GM18511 (cell line): Measurements from ENCODE around the gene UFD1.

Source experiments
- ATAC-seq: cut with Tn5 transposase; IDR thresholded peaks from one replicate; pipeline ENCODE4 v1.9.1; 2021; ENCODE audit warnings: mild to moderate bottlenecking, moderate library complexity; ENCODE audit not compliant: unreplicated experiment

UFD1 gene

GRCh38 chr22:19516378-19517170, 37.6 kb upstream of the UFD1 start:
- ATAC-seq: no peak

- ATAC-seq: no peak
These were observed 36.8 kb upstream of the UFD1 start for GRCh38 chr22:19515654-19516377.

GRCh38 chr22:19514831-19515565, 36.0 kb upstream of the UFD1 start:
- ATAC-seq: no peak

- ATAC-seq: no peak
These were observed 34.8 kb upstream of the UFD1 start for GRCh38 chr22:19513823-19514222.

- no peak for ATAC-seq
These were observed 31.9 kb upstream of the UFD1 start for GRCh38 chr22:19510919-19511341.

- ATAC-seq: no peak
These were observed 30.9 kb upstream of the UFD1 start for GRCh38 chr22:19509923-19510322.

GRCh38 chr22:19509191-19509590, 30.2 kb upstream of the UFD1 start:
- ATAC-seq: no peak

- no peak for ATAC-seq
These were observed 29.2 kb upstream of the UFD1 start for GRCh38 chr22:19508024-19508776.

- no peak for ATAC-seq
These were observed 28.5 kb upstream of the UFD1 start for GRCh38 chr22:19507534-19507861.

- no peak for ATAC-seq
These were observed 27.2 kb upstream of the UFD1 start for GRCh38 chr22:19506212-19506611.

GRCh38 chr22:19505735-19506126, 26.7 kb upstream of the UFD1 start:
- ATAC-seq: no peak

- ATAC-seq: no peak
These were observed 26.1 kb upstream of the UFD1 start for GRCh38 chr22:19504900-19505734.

GRCh38 chr22:19503869-19504268, 24.9 kb upstream of the UFD1 start:
- ATAC-seq: no peak

GRCh38 chr22:19503367-19503766, 24.4 kb upstream of the UFD1 start:
- ATAC-seq: no peak

- ATAC-seq: no peak
These were observed 23.0 kb upstream of the UFD1 start for GRCh38 chr22:19501897-19502447.

GRCh38 chr22:19499880-19500242, 20.9 kb upstream of the UFD1 start:
- ATAC-seq: no peak

GRCh38 chr22:19499236-19499879, 20.4 kb upstream of the UFD1 start:
- no peak for ATAC-seq

GRCh38 chr22:19498866-19499190, 19.8 kb upstream of the UFD1 start:
- no peak for ATAC-seq

- ATAC-seq: no peak
These were observed 19.3 kb upstream of the UFD1 start for GRCh38 chr22:19498154-19498865.
